Heart right ventricle (tissue), 16 donors: Measurements from ENCODE around the gene GALNT18. TPM values are rescaled to one million over a fixed set of nuclear protein-coding genes. Genes with fewer than 3 reads are reported as not detected.

Experiments used
- ATAC-seq, 8 donors: fragments of 200-7000 bp; cut with Tn5 transposase; one replicate each; pipeline ENCODE4 v1.9.1; 2020; ENCODE audit warnings: mild to moderate bottlenecking in 8 of 8, moderate library complexity in 8 of 8, moderate number of reproducible peaks in 1 of 8
- DNase-seq, 2 donors: peaks; one replicate each; pipeline ENCODE4 v3.0.0-alpha.2; 2020
- H3K27ac ChIP-seq, 10 donors: fragments of 200-600 bp; sonication (generic) in 2 of 10; one replicate each; pipeline versions ENCODE4 v1.5.0 to v1.8.0; 2020 to 2022; ENCODE audit warnings: mild to moderate bottlenecking in 3 of 10
- H3K27me3 ChIP-seq, 7 donors: fragments of 200-600 bp; one replicate each; pipeline ENCODE4 v1.8.0; 2021 to 2022; ENCODE audit warnings: mild to moderate bottlenecking in 2 of 7
- H3K36me3 ChIP-seq, 9 donors: fragments of 200-600 bp; sonication (generic) in 1 of 9; one replicate each; pipeline versions ENCODE4 v1.5.0 to v1.8.0; 2020 to 2022; ENCODE audit warnings: mild to moderate bottlenecking in 2 of 9
- H3K4me1 ChIP-seq, 9 donors: fragments of 200-600 bp; sonication (generic) in 1 of 9; one replicate each; pipeline versions ENCODE4 v1.5.0 to v1.8.0; 2020 to 2022; ENCODE audit warnings: mild to moderate bottlenecking in 4 of 9
- H3K4me3 ChIP-seq, 10 donors: fragments of 200-600 bp; sonication (generic) in 2 of 10; one replicate each; pipeline versions ENCODE4 v1.5.0 to v1.8.0; 2020 to 2022; ENCODE audit warnings: mild to moderate bottlenecking in 7 of 10, moderate library complexity in 2 of 10
- H3K9me3 ChIP-seq, 11 donors: fragments of 200-600 bp in 10 of 11; sonication (generic) in 2 of 11; one replicate each; pipeline versions ENCODE4 v1.5.0 to v1.8.0; 2013 to 2022; ENCODE audit warnings: mild to moderate bottlenecking in 2 of 11, control low read depth in 1 of 11, moderate library complexity in 1 of 11
- WGBS, 2 donors: extraction: QIAGEN DNeasy Blood & Tissue Kit; methylation state at CpG; one replicate each; pipeline ENCODE4 v1.1.7; 2013; ENCODE audit warnings: inconsistent platforms in 1 of 2; 5-methylcytosine and 5-hydroxymethylcytosine counted together
- intact Hi-C, 10 donors: fragments of 100-400 bp; cut with DNase I; formaldehyde crosslinking; loops; one replicate each; pipeline versions ENCODE4 v1.11.1 to v1.14.2; 2022
- polyA plus RNA-seq, 2 donors: library from polyadenylated mRNA; stranded (reverse); fragments of 200-250 nt; gene quantifications; one replicate each; pipeline ENCODE4 v1.2.3, GENCODE V29; 2013
- total RNA-seq, 10 donors: library from RNA; stranded (reverse); fragmentation: NEBNext Ultra II Directional in 3 of 10; extraction: Animal tissue kit (Norgen Biotek cat#: 25700) in 3 of 10; gene quantifications; one replicate each; pipeline versions ENCODE4 v1.2.1 to v1.2.4, GENCODE V29; 2021 to 2023
- TF ChIP-seq, protein P1 (sequence below), 9 donors: fragments of 200-600 bp; sonication (generic) in 2 of 9; IDR thresholded peaks; one replicate each; pipeline versions ENCODE4 v1.5.0 to v1.8.0; 2021 to 2022; ENCODE audit warnings: antibody characterized with exemption in 9 of 9, mild to moderate bottlenecking in 5 of 9, moderate library complexity in 1 of 9
- donor health status: Arrhythmogenic right ventricular cardiomyopathy.
- donor health status: ischemic (EF 13 %, LVEDD 7.1; RV severe dilation, severe dysfunction).
- donor health status: healthy with polysubstance abuse.
- donor health status: DM: no; HTN: yes; CAD: no.
- donor health status: DM: no; HTN: no; CAD: no.
- donor health status: ischemic (EF 25% LVEDD 6.9; RV normal size, moderate dysfunction).
- donor health status: ischemic (EF 25% LVEDD 5.7; RV mildly dilated, moderate dysfunction).
- donor health status: healthy.
- donor health status: DM: yes; HTN: yes; CAD: no.
- donor health status: Ischemic cardiomyopathy.
- donor health status: ischemic (EF 35%, LVEDD 5.7; RV mildly dilated, moderate dysfunction).
- donor health status: nonischemic (EF 11% LVEDD 7.7; RV severe dilation, severe dysfunction).
- donor health status: DM: yes; HTN: yes; CAD: no.
- donor health status: PGD.
- donor health status: ischemic (EF 29% LVEDD 5.4; RV normal size, mild dysfunction).
- donor health status: nonischemic (EF 23%, LVEDD 6.1; RV moderate dilation, normal function).

The GALNT18 gene
- total and polyA plus RNA-seq, 12 donors = 7.0 to 29.0 (median 15.6) TPM

DNA sequence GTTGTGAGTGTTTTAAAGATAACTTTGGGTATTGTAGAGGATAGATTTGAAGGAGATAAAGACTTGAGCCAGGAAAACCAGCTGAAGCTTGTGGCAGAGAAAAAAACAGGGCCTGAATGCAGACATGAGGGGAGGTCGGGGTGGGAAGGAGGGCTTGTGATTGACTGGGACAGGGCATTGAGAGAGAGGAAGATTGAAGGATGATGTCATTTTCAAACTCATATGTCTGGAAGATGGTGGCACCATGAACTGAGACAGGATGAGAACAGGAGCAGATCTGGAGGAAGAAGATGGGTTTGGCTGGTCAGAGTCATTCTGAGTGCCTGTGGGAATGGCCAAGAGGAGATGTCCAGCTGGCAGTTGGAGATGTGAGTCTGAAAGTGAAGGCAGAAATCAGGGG, 283.5 kb downstream of the GALNT18 start:
- peaks cover 0 to 7% (median 0%) of the 10 kb centered on the region in 9 donors for H3K4me1 ChIP-seq
- H3K27ac ChIP-seq = no peak overlapping the region
- H3K4me3 ChIP-seq = no peak overlapping the region
- TF ChIP-seq, protein P1, sequence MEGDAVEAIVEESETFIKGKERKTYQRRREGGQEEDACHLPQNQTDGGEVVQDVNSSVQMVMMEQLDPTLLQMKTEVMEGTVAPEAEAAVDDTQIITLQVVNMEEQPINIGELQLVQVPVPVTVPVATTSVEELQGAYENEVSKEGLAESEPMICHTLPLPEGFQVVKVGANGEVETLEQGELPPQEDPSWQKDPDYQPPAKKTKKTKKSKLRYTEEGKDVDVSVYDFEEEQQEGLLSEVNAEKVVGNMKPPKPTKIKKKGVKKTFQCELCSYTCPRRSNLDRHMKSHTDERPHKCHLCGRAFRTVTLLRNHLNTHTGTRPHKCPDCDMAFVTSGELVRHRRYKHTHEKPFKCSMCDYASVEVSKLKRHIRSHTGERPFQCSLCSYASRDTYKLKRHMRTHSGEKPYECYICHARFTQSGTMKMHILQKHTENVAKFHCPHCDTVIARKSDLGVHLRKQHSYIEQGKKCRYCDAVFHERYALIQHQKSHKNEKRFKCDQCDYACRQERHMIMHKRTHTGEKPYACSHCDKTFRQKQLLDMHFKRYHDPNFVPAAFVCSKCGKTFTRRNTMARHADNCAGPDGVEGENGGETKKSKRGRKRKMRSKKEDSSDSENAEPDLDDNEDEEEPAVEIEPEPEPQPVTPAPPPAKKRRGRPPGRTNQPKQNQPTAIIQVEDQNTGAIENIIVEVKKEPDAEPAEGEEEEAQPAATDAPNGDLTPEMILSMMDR (IDR thresholded peaks at IDR 0.05) = no peak
- DNase-seq (no peak), ATAC-seq (no peak)
- peaks cover 0 to 77% (median 0%) of the 10 kb centered on the region in 9 donors for H3K36me3 ChIP-seq
- intact Hi-C loops = loop anchor here in 3 of 10 donors (5.0 to 10.0 kb wide), 2 partner anchors 46 to 286 kb away; partner anchors contain the start of gene GALNT18 (in 2 of the 3)
- no peaks in the 10 kb centered on the region for H3K9me3 ChIP-seq
- 94 to 96% methylated on average over 1 of the region's 1 CpG for WGBS, 2 donors
- no peaks in the 10 kb centered on the region for H3K27me3 ChIP-seq

- ATAC-seq (no peak), DNase-seq (no peak)
- H3K27me3 ChIP-seq = no peaks in the 10 kb centered on the region
- H3K36me3 ChIP-seq = peaks cover 0 to 85% (median 0%) of the 10 kb centered on the region in 9 donors
- H3K4me3 ChIP-seq = no peak overlapping the region
- TF ChIP-seq, protein P1 (IDR thresholded peaks at IDR 0.05) = no peak
- H3K27ac ChIP-seq = no peak overlapping the region
- intact Hi-C loops = loop anchor here in 3 of 10 donors (5.0 to 10.0 kb wide), 2 partner anchors 44 to 288 kb away; partner anchors contain the start of gene GALNT18 (in 2 of the 3)
- H3K9me3 ChIP-seq = no peaks in the 10 kb centered on the region
- H3K4me1 ChIP-seq = peaks cover 0 to 7% (median 0%) of the 10 kb centered on the region in 9 donors
- WGBS, 2 donors = 90 to 93% methylated on average over 4 of the region's 4 CpGs
Observed at GRCh38 chr11:11336664-11337063, 285.1 kb downstream of the GALNT18 start.

GRCh38 chr11:11335043-11335442, 286.8 kb downstream of the GALNT18 start:
- H3K27ac ChIP-seq = no peak overlapping the region
- H3K4me3 ChIP-seq = no peak overlapping the region
- no peak for ATAC-seq
- peaks cover 0 to 91% (median 0%) of the 10 kb centered on the region in 9 donors for H3K36me3 ChIP-seq
- no peaks in the 10 kb centered on the region for H3K27me3 ChIP-seq
- no peak for DNase-seq
- intact Hi-C loops = loop anchor here in 3 of 10 donors (5.0 to 10.0 kb wide), 2 partner anchors 43 to 290 kb away; partner anchors contain the start of gene GALNT18 (in 2 of the 3)
- TF ChIP-seq, protein P1 (IDR thresholded peaks at IDR 0.05) = peak in 1 of 9 donors; percentile 10
- WGBS, 2 donors = 78 to 86% methylated on average over 2 of the region's 2 CpGs
- H3K9me3 ChIP-seq = no peaks in the 10 kb centered on the region
- peaks cover 0 to 7% (median 0%) of the 10 kb centered on the region in 9 donors for H3K4me1 ChIP-seq

- no peak for DNase-seq
Observed at GRCh38 chr11:11334607-11335006, 287.2 kb downstream of the GALNT18 start.

More at GRCh38 chr11:11334607-11335006, 287.2 kb downstream of the GALNT18 start:
- WGBS, 2 donors = 73 to 80% methylated on average over 4 of the region's 4 CpGs
- H3K4me1 ChIP-seq = peaks cover 0 to 7% (median 0%) of the 10 kb centered on the region in 9 donors
- H3K4me3 ChIP-seq = no peak overlapping the region
- no peaks in the 10 kb centered on the region for H3K27me3 ChIP-seq
- TF ChIP-seq, protein P1 (IDR thresholded peaks at IDR 0.05) = no peak
- intact Hi-C loops = loop anchor here in 3 of 10 donors (5.0 to 10.0 kb wide), 2 partner anchors 42 to 290 kb away; partner anchors contain the start of gene GALNT18 (in 2 of the 3)
- no peak for ATAC-seq
- peaks cover 0 to 86% (median 0%) of the 10 kb centered on the region in 9 donors for H3K36me3 ChIP-seq
- no peaks in the 10 kb centered on the region for H3K9me3 ChIP-seq
- no peak overlapping the region for H3K27ac ChIP-seq
